HG02610 (cell line): ENCODE measurements around the gene C14orf180.

Source experiments
- ATAC-seq: cut with Tn5 transposase; IDR thresholded peaks from one replicate; pipeline ENCODE4 v1.9.1; 2021; ENCODE audit warnings: mild to moderate bottlenecking, moderate library complexity; ENCODE audit not compliant: unreplicated experiment

C14orf180 gene

DNA sequence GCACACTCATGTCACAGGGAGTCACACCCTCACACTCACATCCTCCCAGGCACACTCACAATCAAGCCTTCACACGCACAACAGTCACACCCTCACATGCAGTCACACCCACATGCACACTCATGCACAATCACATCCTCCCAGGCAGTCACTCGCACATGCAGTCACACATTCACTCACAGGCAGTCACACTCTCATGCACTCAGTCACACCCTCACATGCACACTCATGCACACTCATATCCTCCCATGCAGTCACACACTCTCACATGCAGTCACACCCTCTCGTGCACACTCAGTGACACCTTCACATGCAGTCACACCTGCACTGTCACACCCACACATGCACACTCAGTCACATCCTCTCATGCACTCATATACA is 12.7 kb downstream of the C14orf180 start:
- no peak for ATAC-seq

DNA sequence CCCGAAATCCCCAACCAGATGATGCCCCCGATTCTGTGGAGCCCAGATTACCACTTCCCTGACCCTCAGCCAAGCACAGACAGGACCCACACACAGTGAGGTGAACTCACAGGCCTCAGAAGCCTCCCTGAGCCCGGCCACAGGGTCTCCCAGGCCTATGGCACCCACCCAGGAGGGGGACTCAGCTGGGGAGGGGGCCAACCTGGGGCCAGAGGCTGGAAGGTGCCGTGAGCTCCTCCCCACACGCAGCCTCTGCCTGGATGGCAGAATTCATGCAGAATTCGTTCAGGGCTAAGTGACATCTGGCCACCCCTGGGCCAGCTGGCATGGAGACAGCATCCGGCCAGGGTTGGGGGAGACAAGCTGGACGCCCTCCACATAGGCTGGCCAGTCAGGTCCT is 13.2 kb downstream of the C14orf180 start:
- no peak for ATAC-seq

DNA sequence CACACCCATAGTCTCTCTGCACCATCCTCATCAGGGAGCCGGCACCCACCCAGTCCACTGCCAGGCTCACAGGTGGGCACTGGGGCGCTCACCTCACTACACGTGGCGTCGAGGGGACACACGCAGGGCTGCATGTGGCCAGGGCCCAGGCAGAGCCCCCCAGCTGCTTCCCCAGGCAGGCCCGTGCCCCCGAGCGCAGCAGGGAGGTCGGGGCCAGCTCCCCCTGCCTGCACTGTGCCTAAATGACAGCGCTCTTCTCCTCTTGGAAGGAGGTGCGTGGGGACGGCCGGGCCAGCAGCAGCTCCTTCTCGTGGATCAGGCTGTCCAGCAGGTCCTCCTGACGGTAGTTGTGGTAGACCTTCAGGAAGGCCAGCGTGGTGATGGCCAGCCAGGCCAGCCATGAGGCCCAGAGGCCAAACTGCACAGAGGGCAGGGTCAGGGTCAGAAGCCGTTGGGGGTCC is 13.7 kb downstream of the C14orf180 start:
- ATAC-seq = no peak

DNA sequence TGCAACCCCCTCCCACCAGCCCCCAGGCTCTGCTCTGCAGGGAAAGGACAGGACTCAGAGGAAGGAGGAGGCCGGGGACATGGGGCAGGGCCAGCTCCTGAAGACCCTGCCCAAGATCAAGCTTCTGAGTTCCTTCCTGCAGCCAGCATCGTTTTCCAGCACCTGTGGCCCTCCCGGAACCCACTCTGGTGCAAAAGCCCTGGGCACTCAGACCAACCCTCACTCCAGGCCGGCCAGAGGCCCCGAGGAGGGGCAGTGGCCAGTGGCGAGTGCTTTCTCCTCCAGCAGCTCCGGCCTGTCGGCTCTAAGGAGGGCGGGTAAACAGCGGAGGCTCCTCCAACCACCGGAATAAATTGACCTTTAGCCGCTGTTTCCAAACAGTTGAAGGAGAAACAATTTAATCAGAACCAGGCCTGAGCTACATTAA is 14.2 kb downstream of the C14orf180 start:
- no peak for ATAC-seq

DNA sequence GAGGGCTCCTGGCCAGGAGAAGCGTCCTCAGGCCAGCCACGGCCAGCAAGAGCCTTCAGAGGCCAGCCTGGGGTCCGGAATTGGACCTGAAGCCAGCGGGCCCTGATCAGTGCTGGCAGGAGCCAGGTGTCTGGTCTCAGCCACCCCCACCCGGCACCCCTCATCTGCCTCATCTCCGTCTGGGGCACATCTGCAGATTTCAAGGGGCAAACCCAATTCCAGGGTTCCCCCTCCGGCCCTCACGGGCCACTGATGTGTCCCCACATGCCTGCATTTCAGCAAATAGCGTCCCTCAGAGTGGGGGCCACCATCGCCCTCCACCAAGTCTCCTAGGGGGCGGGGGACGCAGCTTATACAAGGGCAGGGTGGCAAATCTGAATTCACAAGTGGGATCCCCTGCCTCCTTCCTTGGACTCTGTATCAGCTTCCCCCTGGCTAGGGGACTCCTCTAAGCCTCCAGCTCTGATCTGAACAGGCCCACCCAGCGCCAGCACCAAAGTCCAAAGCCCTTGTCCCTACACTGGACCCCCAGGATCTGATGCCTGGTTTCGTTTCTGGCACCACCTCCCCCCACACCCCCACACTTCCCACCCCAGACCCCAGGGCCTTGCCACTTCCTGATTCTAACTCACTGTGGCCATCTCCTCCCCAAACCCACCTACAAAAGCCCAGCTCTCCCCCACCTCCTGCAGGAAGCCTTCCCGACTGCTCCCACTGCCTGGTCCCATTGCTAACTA is 14.9 kb downstream of the C14orf180 start:
- no peak for ATAC-seq

DNA sequence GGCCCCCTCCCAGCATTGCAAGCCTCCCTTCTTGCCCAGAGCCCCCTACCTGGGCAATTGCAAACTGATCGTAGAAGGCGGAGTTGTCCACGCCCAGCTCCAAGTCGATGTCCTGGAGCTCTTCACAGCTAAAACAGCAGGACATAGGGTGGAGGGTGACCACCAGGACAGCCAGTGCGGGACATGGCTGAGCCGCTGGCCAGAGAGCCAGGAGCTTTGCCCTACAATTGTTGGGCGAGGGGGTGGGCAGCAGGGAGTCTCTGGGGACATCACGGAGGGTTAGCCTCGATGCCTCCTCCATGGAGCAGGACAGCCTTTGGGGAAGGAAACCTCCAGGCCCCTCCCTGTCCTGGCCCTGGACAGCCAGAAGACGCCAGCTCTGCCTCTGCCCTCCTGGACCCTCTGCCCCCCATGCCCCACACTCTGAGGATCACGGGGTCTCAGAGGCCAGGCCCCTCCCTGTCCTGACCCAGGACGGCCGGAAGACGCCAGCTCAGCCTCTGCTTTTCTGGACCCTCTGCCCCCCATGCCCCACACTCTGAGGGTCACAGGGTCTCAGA is 15.6 kb downstream of the C14orf180 start:
- no peak for ATAC-seq

DNA sequence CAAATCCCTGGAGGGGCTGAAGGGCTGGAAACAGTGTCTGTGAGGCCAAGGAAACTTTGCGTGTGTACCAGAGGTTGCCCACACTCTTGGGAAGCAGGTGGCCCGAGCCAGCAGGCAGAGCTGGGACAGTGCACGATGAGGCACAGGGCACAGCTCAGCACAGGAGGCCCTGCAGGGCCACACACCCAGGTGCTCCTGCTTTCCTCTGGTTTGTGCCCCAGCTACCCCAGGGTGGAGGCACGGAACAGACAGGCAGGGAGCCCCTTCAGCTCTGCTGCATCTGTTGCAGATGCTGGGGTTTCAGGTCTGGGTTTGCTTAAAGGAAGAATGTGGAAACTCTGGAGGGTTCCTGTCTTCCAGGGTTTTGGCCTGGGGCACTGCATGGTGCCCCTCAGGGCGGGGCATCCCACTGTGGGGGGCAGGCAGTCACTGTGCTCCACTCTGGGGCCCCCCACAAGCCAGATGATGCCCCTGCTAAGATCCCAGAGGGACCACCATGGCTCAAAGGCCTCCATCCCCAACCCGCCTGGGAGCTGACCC is 16.4 kb downstream of the C14orf180 start:
- no peak for ATAC-seq

DNA sequence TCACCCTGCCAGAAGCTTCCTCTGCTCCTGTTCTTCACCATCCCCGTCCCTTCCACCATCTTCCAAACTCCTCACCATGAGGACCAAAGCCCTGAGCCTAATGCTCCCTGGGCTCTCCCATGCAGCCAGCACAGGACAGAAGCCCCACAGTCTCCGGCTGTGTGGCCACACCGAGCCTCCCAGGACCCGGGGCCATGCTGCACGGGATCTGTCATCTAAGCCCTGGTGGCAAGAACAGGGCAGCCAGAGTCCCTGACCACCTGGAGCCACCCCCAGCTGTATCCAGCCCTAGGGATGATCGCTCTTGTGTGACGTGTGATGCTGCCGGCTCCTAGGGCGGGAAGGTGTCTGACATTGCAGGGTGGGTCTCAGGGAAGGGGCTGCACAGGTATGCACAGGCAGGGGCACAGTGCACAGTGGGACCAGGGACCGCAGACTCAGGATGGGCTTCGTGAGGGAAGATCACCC is 16.9 kb downstream of the C14orf180 start:
- ATAC-seq = no peak

DNA sequence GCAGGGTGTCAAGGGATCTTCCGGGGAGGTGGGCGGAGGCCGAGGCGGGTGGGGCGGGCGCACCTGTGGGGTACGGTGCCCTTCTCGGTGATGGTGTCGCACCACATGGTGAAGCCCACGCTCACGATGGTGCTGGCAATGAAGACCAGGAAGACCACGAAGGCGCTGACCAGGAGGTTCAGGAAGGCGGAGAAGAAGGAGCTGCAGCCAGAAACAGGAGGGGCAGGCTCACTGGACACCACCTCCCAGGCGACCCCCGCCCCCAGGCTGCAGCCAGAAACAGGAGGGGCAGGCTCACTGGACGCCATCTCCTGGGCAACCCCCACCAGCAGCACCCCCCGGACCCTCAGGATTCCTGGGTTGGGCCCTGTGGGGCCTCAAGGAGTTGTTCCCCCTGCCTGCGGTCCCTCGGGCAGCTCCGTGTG is 17.4 kb downstream of the C14orf180 start:
- no peak for ATAC-seq

DNA sequence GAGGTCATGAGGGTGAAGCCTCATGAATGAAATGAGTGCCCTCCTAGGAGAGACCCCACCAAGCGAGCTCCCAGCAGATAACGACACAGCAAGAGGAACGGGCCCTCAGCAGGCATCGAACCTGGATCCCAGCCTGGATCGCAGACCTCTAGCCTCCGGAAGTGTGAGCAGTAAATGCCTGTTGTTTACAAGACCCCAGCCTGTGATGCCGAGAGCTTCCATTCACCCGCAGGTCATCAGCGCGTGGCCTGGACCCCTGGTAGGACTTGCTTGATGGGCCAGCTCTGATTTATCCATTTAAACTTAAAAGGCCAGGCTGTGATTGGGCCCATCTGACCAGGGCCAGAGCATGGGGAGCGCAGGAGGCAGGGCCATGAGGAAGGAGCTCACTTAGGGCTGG is 18.0 kb downstream of the C14orf180 start:
- no peak for ATAC-seq

DNA sequence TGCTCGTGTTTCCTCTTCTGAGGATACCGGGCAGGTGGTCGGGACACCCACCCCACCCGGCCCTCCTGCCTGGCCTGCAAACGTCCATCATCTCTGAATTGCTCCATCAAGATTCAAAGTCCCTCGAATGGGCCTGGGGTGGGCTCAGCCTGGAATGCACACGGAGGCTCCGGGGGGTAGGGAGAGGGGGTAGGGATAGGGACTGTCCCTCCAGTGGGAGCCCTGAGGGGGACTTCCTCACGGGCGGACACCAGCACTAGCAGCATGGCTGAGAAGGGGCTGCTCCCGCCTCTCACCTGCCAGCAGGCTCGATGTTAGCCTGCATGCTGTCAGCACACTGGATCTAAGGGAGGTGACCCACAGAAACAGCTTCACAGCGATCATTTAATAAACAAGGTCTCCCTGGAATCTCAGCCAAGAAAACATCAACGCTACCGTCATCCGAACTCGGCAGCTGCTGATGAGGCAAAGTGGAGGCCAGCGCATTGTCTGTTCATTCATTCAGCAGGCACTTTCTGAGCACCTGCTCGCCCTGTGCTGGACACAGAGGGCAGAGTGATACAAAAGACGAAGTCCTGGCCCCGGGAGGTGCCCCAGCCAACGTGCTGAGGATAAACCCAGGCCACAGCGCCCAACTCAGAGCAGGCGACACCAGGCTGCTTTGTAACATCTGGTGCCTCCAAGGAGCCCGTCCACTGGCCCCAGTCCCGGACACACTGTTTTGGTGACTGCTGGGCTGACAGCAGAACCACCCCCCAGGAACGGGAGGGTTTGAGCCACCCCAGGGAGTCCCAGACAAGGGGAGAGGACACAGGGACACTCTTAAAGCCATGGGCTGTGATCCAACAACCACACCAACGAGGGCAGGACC is 18.7 kb downstream of the C14orf180 start:
- no peak for ATAC-seq

DNA sequence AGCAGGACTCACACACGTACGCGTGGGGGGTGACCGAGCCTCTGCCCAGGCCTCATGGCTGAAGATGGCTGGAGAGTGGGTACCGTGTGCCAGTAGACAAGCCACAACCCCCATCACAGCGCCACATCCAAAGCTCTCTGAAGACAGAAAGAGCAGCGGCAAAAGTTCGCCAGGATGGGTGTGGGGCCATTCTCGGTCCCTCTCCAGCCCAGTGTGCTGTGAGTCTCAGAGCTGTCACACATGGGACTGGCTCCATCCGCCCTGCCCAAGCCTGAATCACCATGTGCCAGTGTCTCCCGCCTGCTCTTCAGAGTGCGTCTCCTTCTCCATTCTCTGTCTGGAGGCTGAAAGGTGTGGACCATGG is 19.3 kb downstream of the C14orf180 start:
- no peak for ATAC-seq

DNA sequence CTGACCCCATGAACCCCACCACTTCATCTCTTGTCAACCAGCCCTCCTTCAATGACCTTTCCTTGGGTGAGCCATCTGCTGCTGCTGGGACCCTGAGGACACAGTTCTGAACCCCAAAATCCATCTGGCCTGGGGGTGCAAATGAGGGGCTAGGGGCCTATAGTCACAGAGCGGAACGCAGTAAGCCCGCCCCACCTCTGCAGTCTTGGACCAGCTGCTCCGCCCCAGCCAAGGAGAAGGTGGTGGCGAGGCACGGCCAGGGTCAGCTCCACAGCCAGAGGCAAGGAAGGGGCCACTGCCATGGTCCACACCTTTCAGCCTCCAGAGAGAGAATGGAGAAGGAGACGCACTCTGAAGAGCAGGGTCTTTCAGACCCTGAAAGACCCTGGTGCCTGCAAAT is 19.9 kb downstream of the C14orf180 start:
- ATAC-seq = no peak

DNA sequence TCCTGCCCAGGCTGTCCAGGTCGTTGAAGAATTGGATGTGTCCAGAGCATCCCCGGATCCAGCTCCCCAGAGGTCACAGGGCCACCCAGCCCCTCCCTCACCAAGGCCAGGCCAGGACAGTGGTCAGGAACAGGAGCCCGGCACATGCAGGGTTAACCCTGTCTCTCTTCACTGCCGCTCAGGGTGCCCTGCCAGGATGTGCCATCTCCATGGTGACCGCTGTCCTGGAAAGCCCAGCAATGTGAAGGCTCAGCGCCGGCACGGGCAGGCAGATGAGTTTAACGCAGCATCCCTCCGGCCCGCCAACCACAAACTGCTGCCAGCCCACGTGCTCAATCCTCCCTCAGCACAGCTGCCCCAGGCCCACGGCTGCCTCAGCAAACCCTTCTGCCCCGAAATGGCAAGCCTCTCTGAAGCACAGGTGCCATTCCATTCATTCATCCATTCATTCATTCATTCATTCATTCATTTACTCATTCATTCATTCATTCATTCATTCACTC is 20.6 kb downstream of the C14orf180 start:
- ATAC-seq = no peak

DNA sequence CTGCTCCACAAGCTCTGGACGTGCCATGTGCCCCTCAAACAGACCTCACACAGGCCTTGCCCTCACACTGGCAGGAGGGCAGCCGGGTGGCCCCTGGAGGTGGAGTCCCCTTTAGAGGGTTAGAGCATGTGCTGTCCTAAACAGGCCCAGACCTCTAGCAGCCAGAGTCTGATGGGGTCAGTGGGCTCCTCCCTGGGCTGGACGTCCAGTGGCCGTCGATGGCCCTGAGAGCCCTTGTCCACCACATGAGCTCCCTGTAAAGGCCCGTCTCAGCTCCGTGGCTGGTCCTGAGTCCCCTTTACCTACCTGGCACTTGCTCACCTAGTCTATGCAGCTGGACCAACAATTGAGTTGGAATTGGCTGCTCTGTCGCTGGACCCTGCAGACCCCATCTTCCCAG is 21.2 kb downstream of the C14orf180 start:
- no peak for ATAC-seq

DNA sequence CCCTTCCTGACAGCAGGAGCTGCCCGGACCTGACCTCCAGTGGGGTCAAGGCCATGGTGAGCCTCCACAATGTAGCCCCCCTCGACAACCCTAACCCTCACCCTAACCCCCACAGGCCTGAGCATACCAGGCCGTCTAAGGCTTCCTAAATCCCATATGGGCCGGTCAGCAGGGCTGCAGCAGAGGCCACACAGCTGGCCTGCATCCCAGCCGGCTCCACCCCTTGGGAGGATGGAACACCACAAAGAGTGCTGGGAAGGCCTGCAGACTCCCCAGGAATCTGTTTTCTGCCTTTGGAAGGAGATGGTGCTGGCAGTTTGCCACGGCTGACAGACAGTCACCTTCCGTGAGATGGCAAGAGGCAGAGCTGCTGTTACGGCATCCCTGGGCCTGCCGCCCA is 22.2 kb downstream of the C14orf180 start:
- no peak for ATAC-seq

DNA sequence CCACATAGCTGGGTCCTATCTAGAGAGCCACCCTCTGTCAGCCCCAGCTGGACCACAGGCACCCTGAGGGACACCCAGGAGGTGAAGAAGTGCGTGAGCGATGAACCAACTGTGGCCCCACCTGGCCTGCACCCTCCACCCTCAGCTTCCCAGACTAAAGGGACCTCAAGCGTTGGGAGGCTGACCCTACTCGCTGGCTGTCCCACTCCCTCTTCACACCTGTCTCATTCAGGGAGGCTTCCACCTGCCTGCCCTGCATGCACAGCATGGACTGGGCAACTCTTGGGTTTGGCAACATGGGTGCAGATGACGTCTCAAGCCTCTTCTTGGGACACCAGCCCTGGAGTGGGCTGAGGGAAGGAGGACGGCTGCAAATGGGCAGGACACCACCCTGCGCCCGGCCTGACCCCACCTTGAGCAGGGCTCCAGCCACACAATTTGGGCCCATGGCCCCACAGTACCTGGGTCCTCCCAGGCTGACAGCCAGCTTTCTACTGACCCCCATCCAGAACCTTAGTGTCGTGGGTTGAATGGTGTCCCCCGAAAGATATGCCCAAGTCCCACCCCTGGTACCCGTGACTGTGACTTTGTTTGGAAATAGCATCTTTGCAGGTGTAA is 22.9 kb downstream of the C14orf180 start:
- ATAC-seq = no peak

DNA sequence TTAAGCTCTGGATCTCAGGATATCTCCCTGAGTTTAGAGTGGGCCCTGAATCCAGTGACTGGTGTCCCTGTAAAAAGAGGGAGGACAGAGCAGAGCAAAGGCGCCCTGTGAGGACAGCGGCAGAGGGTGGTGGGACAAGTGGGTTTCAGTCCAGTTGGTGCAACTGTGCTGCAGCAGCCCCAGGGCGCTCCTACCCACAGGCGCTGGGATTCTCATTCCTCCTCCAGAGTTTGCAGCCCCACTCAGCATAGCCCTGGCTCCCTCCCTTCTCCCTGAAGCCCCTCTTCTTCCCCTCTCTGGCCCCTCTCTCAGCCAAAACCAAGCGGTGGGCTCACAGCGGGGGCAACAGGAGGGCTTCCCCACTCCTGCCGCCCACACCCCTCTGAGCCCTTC is 23.4 kb downstream of the C14orf180 start:
- no peak for ATAC-seq

DNA sequence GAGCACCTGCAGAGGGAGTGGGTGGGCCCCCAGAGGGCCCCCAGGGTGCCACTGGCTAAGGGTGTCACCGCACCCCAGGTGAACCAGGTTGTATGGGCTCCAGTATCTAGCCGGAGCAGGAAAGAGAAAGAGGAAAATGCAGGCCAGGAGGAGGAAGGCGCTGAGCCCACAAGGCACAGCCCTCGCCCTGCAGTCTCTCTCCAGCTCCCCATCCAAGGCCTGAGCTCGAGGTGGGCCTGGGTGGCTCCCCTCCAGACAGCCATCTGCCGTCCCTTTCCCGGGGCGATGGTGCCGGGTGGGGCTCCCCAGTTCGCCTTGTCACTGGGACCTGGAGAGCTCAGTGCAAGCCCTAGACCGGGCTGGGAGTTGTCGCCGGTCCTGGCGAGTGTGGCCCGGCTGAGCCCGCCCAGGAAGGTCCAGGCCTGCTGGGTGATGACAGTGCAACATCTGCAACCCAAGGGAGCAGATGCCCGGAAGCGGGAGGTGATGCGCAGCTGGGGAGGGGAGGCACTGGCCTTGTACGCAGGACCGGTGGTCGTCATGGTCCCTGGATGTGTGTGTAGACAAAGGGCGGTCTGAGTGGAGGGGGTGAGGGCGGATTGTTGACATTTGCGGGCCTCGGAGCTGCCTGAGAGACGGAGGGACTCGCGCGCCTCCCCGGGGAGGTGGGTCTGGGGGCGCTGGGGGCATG is 24.3 kb downstream of the C14orf180 start:
- no peak for ATAC-seq
